HTR-8/SVneo (cell line): ENCODE results near the gene SDF2L1.
"Not testable (repeated sequence)": the region's sequence is repeated elsewhere in the genome, so short reads cannot be mapped to it uniquely, and the experiment has no call there.

ENCODE experiments used
- DNase-seq: peaks from one replicate; pipeline ENCODE4 v3.0.0; 2011; ENCODE audit warnings: low spot score, mixed read lengths; ENCODE audit not compliant: insufficient read length
- FAIRE-seq: peaks from 2 replicates; lab custom pipeline; 2011; peaks lifted over from hg19 to GRCh38; lab: Jason Lieb, UNC

SDF2L1 gene

GRCh38 chr22:21635771-21636510, 6.2 kb upstream of the SDF2L1 start:
- DNase-seq: no peak
- FAIRE-seq: no peak

GRCh38 chr22:21636629-21637218, 5.4 kb upstream of the SDF2L1 start:
- FAIRE-seq (no peak), DNase-seq (no peak)

GRCh38 chr22:21637450-21637849, 4.7 kb upstream of the SDF2L1 start:
- FAIRE-seq, DNase-seq: not testable (repeated sequence)

GRCh38 chr22:21639359-21639758, 2.7 kb upstream of the SDF2L1 start:
- FAIRE-seq: no peak
- no peak for DNase-seq

GRCh38 chr22:21640810-21641209, 1.3 kb upstream of the SDF2L1 start:
- DNase-seq (no peak), FAIRE-seq (no peak)

GRCh38 chr22:21641417-21641788, 699 bp upstream of the SDF2L1 start:
- DNase-seq (no peak), FAIRE-seq (no peak)

- no peak for FAIRE-seq
Observed at GRCh38 chr22:21642584-21643448, 714 bp downstream of the SDF2L1 start.

GRCh38 chr22:21643533-21644357, 1.6 kb downstream of the SDF2L1 start:
- FAIRE-seq (no peak), DNase-seq (no peak)

More at GRCh38 chr22:21642584-21643448, 714 bp downstream of the SDF2L1 start:
- DNase-seq: no peak

GRCh38 chr22:21645513-21645912, 3.4 kb downstream of the SDF2L1 start:
- not testable (repeated sequence) for FAIRE-seq, DNase-seq

- FAIRE-seq (no peak), DNase-seq (peak; percentile 56)
Observed at GRCh38 chr22:21646608-21647590, 4.8 kb downstream of the SDF2L1 start.

GRCh38 chr22:21650280-21650679, 8.2 kb downstream of the SDF2L1 start:
- FAIRE-seq (no peak), DNase-seq (no peak)

- DNase-seq (no peak), FAIRE-seq (no peak)
Observed at GRCh38 chr22:21650823-21651520, 8.9 kb downstream of the SDF2L1 start.

- FAIRE-seq: no peak
- no peak for DNase-seq
Observed at GRCh38 chr22:21651521-21652009, 9.5 kb downstream of the SDF2L1 start.

- FAIRE-seq (no peak), DNase-seq (peak; percentile 81)
Observed at GRCh38 chr22:21652010-21652546, 10.0 kb downstream of the SDF2L1 start.

GRCh38 chr22:21652547-21653545, 10.7 kb downstream of the SDF2L1 start:
- DNase-seq: no peak
- FAIRE-seq: no peak

- FAIRE-seq: no peak
- DNase-seq: no peak
Observed at GRCh38 chr22:21657020-21657359, 14.9 kb downstream of the SDF2L1 start.
